Measurements from ENCODE around the gene SF1. TPM values are rescaled to one million over a fixed set of nuclear protein-coding genes. Genes with fewer than 3 reads are reported as not detected.

The SF1 gene
- total RNA-seq, 1 donor from 2014 or later, result 102 TPM

DNA sequence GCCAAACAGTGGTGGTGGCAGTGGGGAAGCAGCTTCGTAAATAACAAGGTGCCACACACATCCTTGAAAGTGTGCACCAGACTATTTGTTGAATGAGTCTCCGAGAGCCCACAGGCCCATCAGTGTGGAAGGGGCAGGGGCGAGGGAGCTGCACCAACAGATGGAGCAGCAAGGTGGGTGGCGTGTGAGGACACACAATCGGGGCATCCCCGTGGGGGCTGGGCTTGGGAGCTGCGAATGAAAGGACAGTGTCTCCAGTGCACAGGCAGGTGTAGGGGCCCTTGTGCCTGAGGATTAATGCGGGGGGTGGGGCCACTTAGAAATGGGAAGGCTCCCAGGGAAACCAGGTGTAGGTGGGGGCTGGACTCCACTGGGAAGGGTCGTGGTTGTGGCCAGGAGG lies 58.2 kb downstream of the SF1 start:
- no peaks in the 10 kb centered on the region for H3K36me3 ChIP-seq (ENCODE audit: control insufficient read depth in 3 of 3, insufficient read depth in 3 of 3, low read length in 3 of 3)
- H3K4me1 ChIP-seq (ENCODE audit: control insufficient read depth in 3 of 3, insufficient read depth in 3 of 3, low read length in 3 of 3), result peaks cover 0 to 5% (median 4%) of the 10 kb centered on the region in 3 donors
- H3K9ac ChIP-seq (ENCODE audit: low read depth in 1 of 3, low read length in 3 of 3), result no peak overlapping the region
- peaks cover 57 to 67% (median 67%) of the 10 kb centered on the region in 3 donors for H3K27me3 ChIP-seq (ENCODE audit: control insufficient read depth in 3 of 3, insufficient read depth in 3 of 3, low read length in 3 of 3)
- H3K9me3 ChIP-seq (ENCODE audit: control insufficient read depth in 3 of 3, low read length in 3 of 3), result no peaks in the 10 kb centered on the region
- no peak overlapping the region for H3K27ac ChIP-seq (ENCODE audit: low read depth, low read length)
- no peak overlapping the region for H3K4me3 ChIP-seq (ENCODE audit: low read length in 3 of 3)

DNA sequence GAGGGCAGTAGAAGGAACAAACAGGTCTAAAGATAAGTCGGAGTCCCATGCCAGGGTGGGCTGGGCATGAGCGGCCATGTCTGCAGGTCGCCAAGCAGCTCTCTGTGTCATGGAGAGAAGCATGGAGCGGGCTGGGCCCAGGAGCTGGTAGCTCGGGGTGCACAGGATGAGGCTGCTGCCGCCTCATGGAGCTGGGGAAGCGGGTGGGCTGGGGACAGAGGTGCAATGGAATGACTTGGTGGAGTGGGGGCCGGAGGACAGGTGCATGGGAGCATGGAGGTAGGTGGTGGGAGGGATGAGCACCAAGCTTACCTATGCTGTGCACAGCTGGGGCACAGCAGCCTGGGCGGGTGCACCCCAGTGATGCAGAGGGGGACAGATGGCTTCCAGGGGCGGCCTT lies 58.9 kb downstream of the SF1 start:
- peaks cover 64 to 74% (median 70%) of the 10 kb centered on the region in 3 donors for H3K27me3 ChIP-seq (ENCODE audit: control insufficient read depth in 3 of 3, insufficient read depth in 3 of 3, low read length in 3 of 3)
- H3K36me3 ChIP-seq (ENCODE audit: control insufficient read depth in 3 of 3, insufficient read depth in 3 of 3, low read length in 3 of 3), result no peaks in the 10 kb centered on the region
- H3K4me3 ChIP-seq (ENCODE audit: low read length in 3 of 3), result no peak overlapping the region
- no peak overlapping the region for H3K9ac ChIP-seq (ENCODE audit: low read depth in 1 of 3, low read length in 3 of 3)
- H3K4me1 ChIP-seq (ENCODE audit: control insufficient read depth in 3 of 3, insufficient read depth in 3 of 3, low read length in 3 of 3), result peaks cover 0 to 5% (median 4%) of the 10 kb centered on the region in 3 donors
- H3K9me3 ChIP-seq (ENCODE audit: control insufficient read depth in 3 of 3, low read length in 3 of 3), result no peaks in the 10 kb centered on the region
- H3K27ac ChIP-seq (ENCODE audit: low read depth, low read length), result no peak overlapping the region

DNA sequence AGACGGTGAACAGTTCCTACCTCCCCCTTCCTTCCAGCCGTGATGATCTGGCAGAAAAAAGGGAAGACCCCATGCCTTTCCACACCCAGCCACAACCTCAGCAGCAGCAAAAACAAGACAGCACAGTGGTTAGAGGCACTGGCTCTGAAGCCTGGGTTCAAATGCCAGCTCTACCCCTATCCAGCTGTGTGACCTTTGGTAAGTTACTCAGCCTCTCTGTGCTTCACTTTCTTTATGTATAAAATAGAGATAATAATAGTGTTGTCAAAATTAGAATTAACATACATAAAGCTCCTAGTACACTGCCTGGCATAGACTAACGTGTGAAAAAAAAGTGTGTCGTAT lies 59.6 kb downstream of the SF1 start:
- H3K9ac ChIP-seq (ENCODE audit: low read depth in 1 of 3, low read length in 3 of 3), result no peak overlapping the region
- no peak overlapping the region for H3K4me3 ChIP-seq (ENCODE audit: low read length in 3 of 3)
- peaks cover 71 to 81% (median 77%) of the 10 kb centered on the region in 3 donors for H3K27me3 ChIP-seq (ENCODE audit: control insufficient read depth in 3 of 3, insufficient read depth in 3 of 3, low read length in 3 of 3)
- no peak overlapping the region for H3K27ac ChIP-seq (ENCODE audit: low read depth, low read length)
- no peaks in the 10 kb centered on the region for H3K36me3 ChIP-seq (ENCODE audit: control insufficient read depth in 3 of 3, insufficient read depth in 3 of 3, low read length in 3 of 3)
- no peaks in the 10 kb centered on the region for H3K9me3 ChIP-seq (ENCODE audit: control insufficient read depth in 3 of 3, low read length in 3 of 3)
- peaks cover 0 to 5% (median 4%) of the 10 kb centered on the region in 3 donors for H3K4me1 ChIP-seq (ENCODE audit: control insufficient read depth in 3 of 3, insufficient read depth in 3 of 3, low read length in 3 of 3)

DNA sequence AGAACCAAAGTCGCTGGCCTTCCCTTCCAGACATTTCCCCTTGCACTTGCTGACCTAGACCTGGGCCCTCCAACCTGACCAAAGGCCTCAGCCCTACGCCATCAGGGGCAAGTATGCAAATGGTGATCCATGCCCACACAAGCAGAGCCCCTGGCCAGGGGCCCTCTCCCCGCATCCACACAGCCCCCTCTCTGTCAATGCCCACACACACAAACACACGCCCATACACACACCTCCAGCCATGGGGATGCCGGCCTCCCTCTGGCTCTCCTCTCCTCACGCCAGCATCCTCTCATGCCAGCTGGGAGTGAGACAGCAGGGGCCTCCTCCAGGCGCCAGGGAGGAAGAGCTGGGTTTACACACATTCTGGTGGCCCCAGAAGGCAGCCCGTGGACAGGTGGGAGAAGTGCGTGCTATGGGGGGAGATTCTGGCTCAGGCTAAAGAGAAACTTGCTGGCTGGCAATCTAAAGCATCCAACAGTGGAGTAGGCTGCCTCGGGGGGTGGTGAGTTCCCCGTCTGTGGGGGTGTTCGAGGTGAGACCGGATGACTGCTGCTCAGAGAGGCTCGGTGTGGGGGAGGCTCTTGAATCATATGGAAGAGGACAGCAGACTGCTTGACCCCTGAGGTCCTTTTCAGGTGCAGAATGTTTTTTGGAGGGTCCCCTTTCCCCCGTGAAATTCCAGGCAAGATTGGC lies 60.1 kb downstream of the SF1 start:
- Histone ChIP-seq H3K27ac (ENCODE audit: low read depth, low read length) (no peak overlapping the region), H3K27me3 (ENCODE audit: control insufficient read depth in 3 of 3, insufficient read depth in 3 of 3, low read length in 3 of 3) (peaks cover 71 to 84% (median 80%) of the 10 kb centered on the region in 3 donors), H3K9me3 (ENCODE audit: control insufficient read depth in 3 of 3, low read length in 3 of 3) (no peaks in the 10 kb centered on the region), H3K4me1 (ENCODE audit: control insufficient read depth in 3 of 3, insufficient read depth in 3 of 3, low read length in 3 of 3) (peaks cover 0 to 1% (median under 1%) of the 10 kb centered on the region in 3 donors), H3K36me3 (ENCODE audit: control insufficient read depth in 3 of 3, insufficient read depth in 3 of 3, low read length in 3 of 3) (no peaks in the 10 kb centered on the region), H3K4me3 (ENCODE audit: low read length in 3 of 3) (no peak overlapping the region), H3K9ac (ENCODE audit: low read depth in 1 of 3, low read length in 3 of 3) (no peak overlapping the region)

DNA sequence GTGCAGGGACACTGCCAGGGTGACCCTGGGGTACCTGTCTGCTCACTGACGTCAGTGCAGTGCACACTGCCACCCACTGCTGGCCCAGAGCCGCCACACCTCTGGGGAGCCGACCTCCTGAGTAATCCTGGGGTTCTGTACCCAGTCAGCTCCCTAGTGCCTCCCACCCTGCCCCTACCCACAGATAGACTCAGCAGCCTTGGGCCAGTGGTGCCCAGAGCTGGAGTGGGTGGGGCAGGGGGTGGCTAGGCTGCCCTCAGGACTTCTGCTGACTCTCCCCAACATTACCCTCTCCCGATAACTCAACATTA lies 61.1 kb downstream of the SF1 start:
- H3K27me3 ChIP-seq (ENCODE audit: control insufficient read depth in 3 of 3, insufficient read depth in 3 of 3, low read length in 3 of 3), result peaks cover 77 to 93% (median 86%) of the 10 kb centered on the region in 3 donors
- no peak overlapping the region for H3K4me3 ChIP-seq (ENCODE audit: low read length in 3 of 3)
- H3K9ac ChIP-seq (ENCODE audit: low read depth in 1 of 3, low read length in 3 of 3), result no peak overlapping the region
- H3K4me1 ChIP-seq (ENCODE audit: control insufficient read depth in 3 of 3, insufficient read depth in 3 of 3, low read length in 3 of 3), result no peaks in the 10 kb centered on the region
- no peak overlapping the region for H3K27ac ChIP-seq (ENCODE audit: low read depth, low read length)
- no peaks in the 10 kb centered on the region for H3K36me3 ChIP-seq (ENCODE audit: control insufficient read depth in 3 of 3, insufficient read depth in 3 of 3, low read length in 3 of 3)
- no peaks in the 10 kb centered on the region for H3K9me3 ChIP-seq (ENCODE audit: control insufficient read depth in 3 of 3, low read length in 3 of 3)

DNA sequence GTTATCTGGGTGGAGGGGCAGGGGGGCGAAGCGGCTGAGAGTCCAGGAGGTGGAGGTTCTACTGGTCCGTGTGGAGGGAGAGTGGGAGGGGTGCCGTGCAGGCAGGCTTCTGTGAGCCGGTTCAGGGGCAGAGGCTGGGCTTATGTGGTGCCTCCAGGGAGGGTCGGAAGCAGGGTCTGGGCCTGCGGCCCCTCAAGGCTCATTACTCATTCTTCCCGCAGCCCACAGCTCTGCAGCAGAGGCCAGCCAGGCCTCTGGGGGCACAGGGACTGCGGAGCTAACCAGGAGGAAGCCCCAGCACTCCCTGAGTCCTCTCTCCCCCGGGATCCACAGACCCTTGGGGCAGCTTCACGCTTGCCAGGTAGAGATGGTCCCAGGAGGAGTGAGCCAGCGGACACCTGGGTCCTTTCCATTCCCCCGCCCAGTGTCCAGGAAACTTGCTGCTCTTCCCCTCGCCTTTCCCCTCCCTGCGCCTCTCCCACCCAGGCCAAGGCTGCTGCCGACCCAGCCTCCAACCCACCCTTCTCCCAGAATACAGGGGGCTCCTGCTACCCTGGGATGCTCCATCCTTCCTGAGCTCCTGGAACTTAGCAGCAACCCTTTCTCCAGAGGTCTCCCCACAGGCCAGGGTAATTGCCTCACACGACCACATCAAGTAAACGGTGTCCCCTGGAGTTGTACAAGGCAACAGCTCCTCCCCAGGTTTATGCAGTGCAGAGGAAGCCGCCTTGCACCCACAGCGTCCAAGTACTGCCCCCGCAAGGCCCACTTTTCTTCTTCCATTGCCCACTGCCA lies 61.7 kb downstream of the SF1 start:
- no peak overlapping the region for H3K27ac ChIP-seq (ENCODE audit: low read depth, low read length)
- H3K9ac ChIP-seq (ENCODE audit: low read depth in 1 of 3, low read length in 3 of 3), result no peak overlapping the region
- no peaks in the 10 kb centered on the region for H3K9me3 ChIP-seq (ENCODE audit: control insufficient read depth in 3 of 3, low read length in 3 of 3)
- H3K27me3 ChIP-seq (ENCODE audit: control insufficient read depth in 3 of 3, insufficient read depth in 3 of 3, low read length in 3 of 3), result peaks cover 77 to 93% (median 86%) of the 10 kb centered on the region in 3 donors
- no peaks in the 10 kb centered on the region for H3K36me3 ChIP-seq (ENCODE audit: control insufficient read depth in 3 of 3, insufficient read depth in 3 of 3, low read length in 3 of 3)
- no peak overlapping the region for H3K4me3 ChIP-seq (ENCODE audit: low read length in 3 of 3)
- H3K4me1 ChIP-seq (ENCODE audit: control insufficient read depth in 3 of 3, insufficient read depth in 3 of 3, low read length in 3 of 3), result no peaks in the 10 kb centered on the region

DNA sequence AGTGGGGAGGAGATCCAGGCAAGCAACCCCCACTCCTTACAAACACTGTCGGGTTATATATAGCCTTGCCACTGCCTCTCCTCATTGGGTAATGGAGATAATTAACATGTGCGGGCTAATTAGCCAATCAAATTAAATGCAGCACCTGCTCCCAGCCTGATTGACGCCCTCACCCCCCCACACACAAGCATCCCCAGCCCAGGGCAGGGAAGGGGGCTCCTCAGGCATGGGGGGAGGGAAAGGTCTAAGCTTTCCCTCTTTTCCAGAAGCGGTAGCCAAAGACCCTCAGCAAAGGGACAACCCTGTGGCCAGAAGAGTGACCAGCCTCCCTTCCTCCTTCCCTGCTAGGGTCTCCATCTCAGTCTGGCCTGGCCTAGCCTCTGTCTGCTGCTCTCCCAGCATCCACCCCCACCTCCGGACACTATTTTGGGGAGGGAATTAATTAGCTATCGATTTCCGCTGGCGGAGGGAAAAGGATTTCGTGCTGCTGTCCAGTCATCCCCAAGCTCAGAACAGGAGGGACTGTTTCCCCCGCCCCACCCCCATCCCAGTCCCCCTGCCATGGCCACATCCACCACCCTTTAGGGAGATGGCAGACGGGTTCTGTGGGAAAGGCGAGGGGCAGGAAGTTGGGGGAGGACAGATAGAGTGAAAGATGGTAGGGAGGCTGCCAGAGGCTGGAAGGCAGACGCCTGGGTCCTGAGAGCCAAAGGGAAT lies 62.4 kb downstream of the SF1 start:
- no peaks in the 10 kb centered on the region for H3K4me1 ChIP-seq (ENCODE audit: control insufficient read depth in 3 of 3, insufficient read depth in 3 of 3, low read length in 3 of 3)
- H3K9me3 ChIP-seq (ENCODE audit: control insufficient read depth in 3 of 3, low read length in 3 of 3), result no peaks in the 10 kb centered on the region
- no peak overlapping the region for H3K27ac ChIP-seq (ENCODE audit: low read depth, low read length)
- H3K27me3 ChIP-seq (ENCODE audit: control insufficient read depth in 3 of 3, insufficient read depth in 3 of 3, low read length in 3 of 3), result peaks cover 78 to 92% (median 88%) of the 10 kb centered on the region in 3 donors
- no peaks in the 10 kb centered on the region for H3K36me3 ChIP-seq (ENCODE audit: control insufficient read depth in 3 of 3, insufficient read depth in 3 of 3, low read length in 3 of 3)
- no peak overlapping the region for H3K9ac ChIP-seq (ENCODE audit: low read depth in 1 of 3, low read length in 3 of 3)
- no peak overlapping the region for H3K4me3 ChIP-seq (ENCODE audit: low read length in 3 of 3)

DNA sequence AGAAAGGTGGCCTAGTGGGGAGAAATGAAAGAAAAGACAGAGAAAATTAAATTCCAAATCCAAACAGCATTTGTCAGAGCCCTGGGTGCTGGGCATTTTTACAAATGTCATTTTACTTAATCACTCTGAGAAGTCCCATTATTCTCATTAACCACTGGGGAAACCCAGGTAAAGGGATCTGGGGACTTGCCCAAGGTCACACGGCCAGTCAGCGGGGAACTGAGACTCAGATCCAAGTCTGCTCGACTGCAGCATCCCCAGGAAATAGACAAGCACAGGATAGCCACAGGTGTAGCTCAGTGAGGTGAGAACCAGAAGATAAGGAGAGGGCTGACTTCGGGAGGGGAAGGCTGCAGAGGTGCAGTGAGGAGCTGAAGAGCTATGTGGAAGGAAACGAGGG lies 63.2 kb downstream of the SF1 start:
- H3K36me3 ChIP-seq (ENCODE audit: control insufficient read depth in 3 of 3, insufficient read depth in 3 of 3, low read length in 3 of 3), result no peaks in the 10 kb centered on the region
- H3K9me3 ChIP-seq (ENCODE audit: control insufficient read depth in 3 of 3, low read length in 3 of 3), result no peaks in the 10 kb centered on the region
- no peak overlapping the region for H3K9ac ChIP-seq (ENCODE audit: low read depth in 1 of 3, low read length in 3 of 3)
- no peaks in the 10 kb centered on the region for H3K4me1 ChIP-seq (ENCODE audit: control insufficient read depth in 3 of 3, insufficient read depth in 3 of 3, low read length in 3 of 3)
- no peak overlapping the region for H3K4me3 ChIP-seq (ENCODE audit: low read length in 3 of 3)
- H3K27me3 ChIP-seq (ENCODE audit: control insufficient read depth in 3 of 3, insufficient read depth in 3 of 3, low read length in 3 of 3), result peaks cover 76 to 93% (median 86%) of the 10 kb centered on the region in 3 donors
- H3K27ac ChIP-seq (ENCODE audit: low read depth, low read length), result no peak overlapping the region

DNA sequence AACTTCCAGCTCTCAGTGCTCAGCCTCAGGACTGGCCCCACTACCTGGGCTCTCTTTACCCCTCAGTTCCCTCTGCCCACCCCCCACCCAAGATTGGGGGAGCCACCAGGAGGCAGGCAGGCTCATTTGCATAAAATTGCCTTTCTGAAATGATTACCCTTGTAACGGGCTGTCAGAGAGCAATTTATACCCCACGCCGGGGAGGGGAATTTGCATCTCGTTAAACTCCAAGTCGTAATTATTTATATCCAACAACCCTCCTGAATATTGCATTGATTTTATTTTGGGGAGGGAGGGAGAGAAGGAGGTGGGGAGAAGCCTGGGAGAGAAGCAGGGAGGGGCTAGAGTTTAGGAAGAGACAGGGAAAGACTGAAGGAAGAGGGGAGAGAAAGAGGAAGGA lies 63.7 kb downstream of the SF1 start:
- no peak overlapping the region for H3K27ac ChIP-seq (ENCODE audit: low read depth, low read length)
- H3K27me3 ChIP-seq (ENCODE audit: control insufficient read depth in 3 of 3, insufficient read depth in 3 of 3, low read length in 3 of 3), result peaks cover 72 to 89% (median 82%) of the 10 kb centered on the region in 3 donors
- H3K9me3 ChIP-seq (ENCODE audit: control insufficient read depth in 3 of 3, low read length in 3 of 3), result no peaks in the 10 kb centered on the region
- no peak overlapping the region for H3K9ac ChIP-seq (ENCODE audit: low read depth in 1 of 3, low read length in 3 of 3)
- H3K4me3 ChIP-seq (ENCODE audit: low read length in 3 of 3), result no peak overlapping the region
- no peaks in the 10 kb centered on the region for H3K36me3 ChIP-seq (ENCODE audit: control insufficient read depth in 3 of 3, insufficient read depth in 3 of 3, low read length in 3 of 3)
- no peaks in the 10 kb centered on the region for H3K4me1 ChIP-seq (ENCODE audit: control insufficient read depth in 3 of 3, insufficient read depth in 3 of 3, low read length in 3 of 3)

Data from skeletal muscle tissue (tissue), 4 donors.